GM19099 (cell line): ENCODE results near the gene WDR18.

Experiments
- POLR2A ChIP-seq: IDR thresholded peaks from 3 replicates; pipeline ENCODE4 v1.6.1; 2011; ENCODE audit warnings: low read depth; ENCODE audit not compliant: insufficient read length; ENCODE audit errors: extremely low read depth

WDR18 gene

DNA sequence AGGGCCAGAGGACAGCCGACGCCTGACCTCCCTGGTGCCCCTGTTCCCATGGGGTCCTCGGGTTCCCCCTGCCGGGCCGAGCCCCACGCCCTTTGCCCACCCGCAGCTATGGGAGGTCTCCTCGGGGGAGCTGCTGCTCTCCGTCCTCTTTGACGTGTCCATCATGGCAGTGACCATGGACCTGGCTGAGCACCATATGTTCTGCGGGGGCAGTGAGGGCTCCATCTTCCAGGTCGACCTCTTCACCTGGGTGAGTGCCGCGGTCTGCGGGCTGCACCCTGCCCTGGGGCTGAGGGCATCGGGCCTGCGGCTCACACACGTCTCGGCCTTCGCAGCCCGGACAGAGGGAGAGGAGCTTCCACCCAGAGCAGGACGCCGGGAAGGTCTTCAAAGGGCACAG is 6.6 kb downstream of the WDR18 start:
- TF ChIP-seq POLR2A: no peak

DNA sequence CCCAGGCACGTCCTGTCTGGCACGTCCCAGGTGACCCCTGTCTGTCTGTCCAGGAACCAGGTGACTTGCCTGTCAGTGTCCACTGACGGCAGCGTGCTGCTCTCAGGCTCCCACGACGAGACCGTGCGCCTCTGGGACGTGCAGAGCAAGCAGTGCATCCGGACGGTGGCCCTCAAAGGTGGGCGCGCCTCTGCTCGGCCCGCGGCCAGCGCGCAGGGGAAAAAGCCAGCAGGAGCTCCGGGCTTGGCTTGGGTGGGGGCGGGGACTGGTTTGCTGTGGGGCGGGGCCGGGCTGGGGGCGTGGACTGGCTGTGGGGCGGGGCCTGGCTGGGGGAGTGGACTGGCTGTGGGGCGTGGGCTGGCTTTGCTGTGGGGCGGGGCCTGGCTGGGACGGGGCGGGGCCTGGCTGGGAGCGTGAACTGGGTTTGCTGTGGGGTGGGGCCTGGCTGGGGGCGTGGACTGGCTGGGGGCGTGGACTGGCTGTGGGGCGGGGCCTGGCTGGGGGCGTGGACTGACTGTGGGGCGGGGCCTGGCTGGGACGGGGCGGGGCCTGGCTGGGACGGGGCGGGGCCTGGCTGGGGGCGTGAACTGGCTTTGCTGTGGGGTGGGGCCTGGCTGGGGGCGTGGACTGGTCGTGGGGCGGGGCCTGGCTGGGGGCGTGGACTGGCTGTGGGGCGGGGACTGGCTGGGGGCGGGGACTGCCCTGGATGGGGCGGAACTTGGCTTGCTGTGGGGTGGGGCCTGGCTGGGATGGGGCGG is 7.2 kb downstream of the WDR18 start:
- TF ChIP-seq POLR2A: no peak

DNA sequence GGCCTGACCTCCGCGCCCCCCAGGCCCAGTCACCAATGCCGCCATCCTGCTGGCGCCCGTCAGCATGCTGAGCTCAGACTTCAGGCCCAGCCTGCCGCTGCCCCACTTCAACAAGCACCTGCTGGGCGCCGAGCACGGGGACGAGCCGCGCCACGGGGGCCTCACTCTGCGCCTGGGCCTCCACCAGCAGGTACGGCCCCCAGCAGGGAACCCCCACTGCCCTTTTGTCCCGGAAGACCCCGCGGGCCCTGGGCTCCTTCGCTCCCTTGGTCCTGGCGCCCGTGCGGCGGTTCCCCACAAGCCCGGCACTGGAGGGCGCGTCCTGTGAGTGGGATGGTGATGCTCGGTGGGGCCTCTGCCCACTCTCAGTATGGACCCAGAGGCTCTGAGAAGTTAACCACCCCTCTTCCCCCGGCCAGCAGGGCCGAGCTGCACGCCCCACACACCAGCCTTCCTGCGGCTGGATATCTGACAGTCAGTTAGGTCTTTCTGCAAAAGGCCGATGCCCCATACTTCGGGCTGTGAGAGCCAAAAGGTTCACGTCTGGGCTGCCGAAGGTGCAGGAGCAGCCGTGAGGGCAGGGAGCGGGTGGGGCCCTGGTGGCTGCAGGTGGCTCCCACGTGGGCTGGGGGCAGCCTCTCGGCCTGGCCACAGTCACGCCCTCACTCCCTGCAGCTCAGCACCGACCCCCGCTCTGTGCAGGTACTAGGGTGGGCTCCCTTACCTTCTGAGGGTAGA is 8.0 kb downstream of the WDR18 start:
- TF ChIP-seq POLR2A: no peak

DNA sequence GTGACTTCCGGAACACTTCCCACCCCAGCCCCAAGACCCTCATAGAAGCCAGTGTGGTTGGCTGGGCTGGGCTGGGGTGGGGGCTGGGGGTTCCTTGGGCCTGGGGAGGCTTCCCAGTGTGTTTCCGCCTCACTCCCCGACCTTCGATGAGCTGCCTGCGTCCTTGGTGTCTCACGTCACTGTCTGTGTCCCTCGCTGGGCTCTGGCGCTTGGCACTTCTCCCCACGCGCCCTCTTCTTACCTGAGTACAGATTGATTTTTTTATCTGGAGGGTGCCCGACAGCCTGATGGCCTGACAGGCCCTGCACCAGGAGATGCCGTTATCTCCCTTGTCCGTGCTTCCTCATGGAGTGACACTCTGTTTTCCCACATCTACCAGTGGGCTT is 8.5 kb downstream of the WDR18 start:
- TF ChIP-seq POLR2A: no peak

DNA sequence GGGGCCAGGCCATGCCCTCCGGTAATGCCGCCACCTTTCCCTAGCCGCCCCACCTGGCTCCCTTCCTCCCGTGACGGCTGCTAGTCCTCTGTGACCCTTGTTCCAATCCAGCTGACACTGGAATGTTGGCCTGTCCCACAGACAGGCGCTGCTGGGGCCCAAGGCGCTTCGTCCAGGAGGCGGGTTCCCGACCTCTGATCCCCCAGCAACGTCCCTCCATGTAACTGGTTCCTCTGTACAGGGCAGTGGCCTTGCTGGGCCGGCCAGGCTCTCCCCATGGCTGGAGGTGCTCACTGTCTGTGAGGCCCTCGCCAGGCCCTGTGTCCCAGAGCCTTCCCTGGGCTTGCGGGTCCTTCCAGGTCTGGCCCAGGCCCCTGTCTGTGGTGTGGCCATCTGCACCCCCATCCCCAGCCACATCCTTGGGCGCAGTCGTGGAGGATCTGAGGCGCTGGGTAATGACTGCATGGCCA is 9.3 kb downstream of the WDR18 start:
- no peak for TF ChIP-seq POLR2A

DNA sequence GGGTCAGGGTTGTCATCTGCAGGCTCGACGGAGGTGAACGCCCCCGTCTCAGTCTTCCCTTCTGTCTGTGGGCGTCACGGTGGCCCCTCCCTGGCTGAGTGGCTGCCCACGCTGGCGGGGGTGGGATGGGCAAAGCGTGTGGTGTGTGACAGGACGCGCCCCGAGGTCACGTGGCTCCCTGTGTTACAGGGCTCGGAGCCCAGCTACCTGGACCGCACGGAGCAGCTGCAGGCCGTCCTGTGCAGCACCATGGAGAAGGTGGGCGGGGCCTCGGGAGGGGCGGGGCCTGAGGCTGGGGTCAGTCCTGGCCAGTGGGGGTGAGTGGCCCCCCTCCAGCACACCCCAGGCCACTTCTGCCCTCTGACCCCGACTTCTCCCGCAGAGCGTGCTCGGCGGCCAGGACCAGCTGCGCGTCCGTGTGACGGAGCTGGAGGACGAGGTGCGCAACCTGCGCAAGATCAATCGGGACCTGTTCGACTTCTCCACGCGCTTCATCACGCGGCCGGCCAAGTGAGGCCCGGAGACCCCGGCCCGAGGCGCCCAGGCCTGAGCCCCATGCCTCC is 9.8 kb downstream of the WDR18 start:
- no peak for TF ChIP-seq POLR2A

DNA sequence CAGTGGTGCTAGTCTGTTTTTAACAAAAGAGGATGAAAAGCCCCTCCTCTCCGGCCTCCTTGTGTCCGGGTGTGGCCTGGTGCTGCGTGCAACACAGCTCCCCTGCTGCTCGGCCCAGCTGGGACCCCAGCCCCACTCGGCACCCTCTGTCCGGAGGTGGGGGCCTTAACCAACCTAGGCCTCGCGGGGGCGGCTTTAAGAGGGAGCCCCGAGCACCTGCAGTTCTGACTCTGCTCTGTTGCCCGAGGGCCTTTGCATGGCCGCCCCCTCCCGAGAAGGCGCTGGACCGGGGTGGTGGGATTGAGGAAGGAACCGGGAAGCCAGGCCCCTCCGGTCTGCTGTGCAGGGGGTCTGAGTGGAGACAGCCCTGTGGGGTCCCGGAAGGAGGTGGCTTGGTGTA is 10.4 kb downstream of the WDR18 start:
- TF ChIP-seq POLR2A: no peak

DNA sequence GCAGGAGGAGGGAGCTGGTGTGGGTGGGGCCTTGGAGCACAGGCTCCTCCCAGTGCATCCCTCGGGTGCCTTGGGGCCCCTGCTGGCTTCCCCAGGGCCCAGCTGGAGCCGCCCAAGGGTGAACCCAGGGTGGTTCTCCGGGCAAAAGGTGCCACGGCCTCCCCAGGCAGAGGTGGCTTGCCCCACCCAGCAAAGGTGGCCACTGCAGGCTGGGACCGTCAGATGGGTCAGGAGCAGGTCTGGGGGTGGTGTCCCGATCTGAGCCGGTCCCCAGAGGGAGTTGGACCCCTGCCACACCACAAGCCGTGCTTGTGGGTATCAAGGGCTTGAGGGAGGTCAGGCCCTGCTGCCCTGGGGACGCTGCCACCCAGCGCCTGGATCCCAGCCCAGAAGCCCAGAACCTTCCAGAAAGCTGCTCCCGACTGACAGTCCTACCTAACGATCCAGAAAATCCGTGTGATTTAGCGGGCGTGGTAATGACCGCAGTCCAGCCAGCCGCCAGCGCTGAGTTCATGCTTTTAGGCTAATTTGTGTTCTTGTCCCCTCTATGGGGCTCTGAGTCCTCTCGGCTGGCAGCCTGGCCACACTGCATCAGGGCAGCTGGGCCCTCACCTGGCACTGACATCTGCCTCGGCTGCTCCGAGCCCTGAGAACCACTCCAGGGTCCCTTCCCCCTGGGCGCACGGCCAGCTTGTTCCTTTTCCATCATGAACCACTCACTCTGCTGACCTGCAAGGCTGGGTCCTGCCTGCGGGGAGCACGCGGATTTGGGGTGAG is 11.1 kb downstream of the WDR18 start:
- TF ChIP-seq POLR2A: no peak

DNA sequence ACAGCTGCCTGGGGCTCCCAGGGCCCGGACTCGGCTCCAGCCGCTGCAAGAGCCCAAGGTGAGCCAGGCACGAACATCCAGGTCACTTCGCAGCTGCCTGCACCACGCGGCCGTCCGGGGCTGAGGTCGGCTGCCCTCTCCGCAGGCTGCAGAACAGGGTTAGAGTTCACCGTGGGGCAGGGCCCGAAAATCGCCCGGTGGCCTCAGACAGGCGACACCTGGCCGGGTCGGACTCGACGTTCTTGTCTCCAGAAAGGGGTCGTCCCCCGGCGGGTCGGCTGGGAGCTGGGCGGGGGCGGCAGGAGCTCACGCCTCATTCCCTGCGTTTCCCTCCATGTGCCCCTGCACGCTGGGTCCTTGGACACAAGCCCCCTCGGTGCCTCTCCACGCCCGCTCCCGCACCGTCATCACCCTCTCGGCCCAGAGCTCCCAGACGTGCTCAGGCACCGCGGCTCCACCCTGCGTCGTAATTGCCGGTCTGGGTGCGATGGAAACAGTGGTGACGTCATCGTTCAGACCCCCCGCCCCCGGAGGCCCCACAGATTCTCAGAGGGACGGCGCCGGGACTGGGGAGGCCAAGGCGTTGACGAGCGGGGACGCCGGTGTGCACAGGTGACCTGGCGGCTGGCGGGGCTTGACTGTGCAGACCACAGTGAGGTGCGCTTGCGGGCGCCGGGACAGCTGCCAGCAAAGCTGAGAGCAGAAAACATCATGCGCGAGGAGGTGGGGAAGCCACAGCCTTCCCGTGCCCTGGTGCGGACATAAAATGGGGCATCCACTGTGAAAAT is 12.1 kb downstream of the WDR18 start:
- no peak for TF ChIP-seq POLR2A

DNA sequence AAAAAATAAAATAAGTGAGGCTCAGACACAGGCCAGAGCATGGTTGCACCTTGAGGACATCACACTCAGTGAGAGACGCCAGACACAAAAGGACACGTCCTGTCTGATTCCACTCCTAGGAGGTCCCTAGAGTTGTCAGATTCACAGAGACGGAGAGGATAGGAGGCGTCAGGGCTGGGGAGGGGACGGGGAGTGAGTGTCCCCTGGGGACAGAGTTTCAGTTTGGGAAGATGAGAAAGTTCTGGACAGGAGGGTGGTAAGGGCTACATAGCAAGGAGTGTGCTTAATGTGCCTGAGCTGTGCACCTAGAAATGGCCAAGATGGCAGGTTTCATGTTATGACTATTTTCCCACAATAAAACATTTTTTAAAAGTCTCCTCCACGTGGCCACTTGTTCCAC is 13.9 kb downstream of the WDR18 start:
- no peak for TF ChIP-seq POLR2A

DNA sequence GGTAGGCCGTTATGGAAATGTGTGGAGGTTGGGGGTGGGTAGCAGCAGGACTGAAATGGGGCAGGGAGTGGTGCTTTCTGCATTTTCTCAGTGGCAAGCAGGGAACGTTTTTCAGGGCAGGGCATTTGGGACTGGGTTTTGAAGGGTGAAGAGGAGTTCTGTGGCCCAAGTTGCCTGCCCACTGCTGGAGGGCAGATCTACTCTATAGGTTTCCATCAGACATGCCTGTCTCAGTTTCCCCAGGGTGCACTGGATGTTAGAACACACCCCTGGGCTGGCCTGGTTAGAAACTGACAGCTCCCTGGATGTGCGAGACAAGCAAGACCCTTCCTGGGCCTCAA is 15.2 kb downstream of the WDR18 start:
- no peak for TF ChIP-seq POLR2A

DNA sequence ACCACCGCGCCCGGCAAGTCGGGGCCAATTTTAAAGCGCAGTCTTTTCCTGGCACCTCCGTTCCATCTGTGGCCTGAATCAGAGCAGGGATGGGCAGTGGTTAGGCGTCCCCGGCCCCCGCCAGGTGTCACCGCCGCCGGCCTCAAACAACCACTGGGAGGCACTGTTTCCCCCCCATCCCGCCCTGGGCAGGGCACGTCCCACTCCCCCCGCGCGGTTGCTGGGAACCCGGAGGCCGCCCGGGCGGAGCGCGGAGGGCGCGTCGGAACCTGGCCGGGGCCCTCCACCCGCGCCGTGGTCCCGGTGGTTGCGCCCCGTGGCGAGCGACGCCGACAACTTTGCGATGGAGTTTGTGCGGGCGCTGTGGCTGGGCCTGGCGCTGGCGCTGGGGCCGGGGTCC is 15.9 kb downstream of the WDR18 start, which contains the start of gene GRIN3B:
GRIN3B (plus strand) TSS at position 325 of the 400 bp plus-strand sequence; CDS start at position 344, 19 bp downstream.
- TF ChIP-seq POLR2A: no peak

DNA sequence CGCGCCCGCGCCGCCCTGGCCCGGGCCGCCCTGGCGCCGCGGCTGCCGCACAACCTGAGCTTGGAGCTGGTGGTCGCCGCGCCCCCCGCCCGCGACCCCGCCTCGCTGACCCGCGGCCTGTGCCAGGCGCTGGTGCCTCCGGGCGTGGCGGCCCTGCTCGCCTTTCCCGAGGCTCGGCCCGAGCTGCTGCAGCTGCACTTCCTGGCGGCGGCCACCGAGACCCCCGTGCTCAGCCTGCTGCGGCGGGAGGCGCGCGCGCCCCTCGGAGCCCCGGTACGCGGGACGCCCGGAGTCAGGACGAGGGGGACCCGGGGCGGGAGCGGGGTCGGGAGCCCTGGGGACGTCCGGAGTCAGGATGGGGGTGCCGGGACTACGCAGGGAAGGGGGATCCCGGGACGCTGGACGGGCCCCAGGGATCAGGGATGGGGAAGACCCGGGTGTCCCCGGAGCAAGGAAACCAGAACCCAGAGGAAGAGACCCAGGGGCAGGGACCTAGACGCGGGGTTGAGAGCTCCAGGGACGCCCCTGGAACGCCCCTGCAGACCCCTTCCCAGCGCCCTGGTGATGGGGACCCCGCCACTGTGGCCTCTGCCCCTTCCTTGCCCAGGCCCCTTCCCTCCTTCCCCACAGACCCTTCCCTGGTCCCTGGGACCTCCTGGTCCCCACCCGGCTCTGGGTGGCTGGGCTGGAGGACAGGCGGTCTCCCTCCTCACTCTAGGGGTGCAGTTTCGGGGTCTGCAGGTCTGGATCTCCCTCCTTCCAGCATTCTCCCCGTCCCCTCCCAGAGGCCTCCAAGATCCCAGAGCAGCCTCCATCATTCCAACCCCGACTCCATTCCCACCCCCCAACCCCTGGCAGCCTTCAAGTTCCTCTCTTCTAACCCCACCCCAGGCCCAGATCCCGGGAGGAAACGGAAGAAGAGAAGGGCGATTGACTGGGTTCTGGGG is 16.7 kb downstream of the WDR18 start:
- TF ChIP-seq POLR2A: no peak

DNA sequence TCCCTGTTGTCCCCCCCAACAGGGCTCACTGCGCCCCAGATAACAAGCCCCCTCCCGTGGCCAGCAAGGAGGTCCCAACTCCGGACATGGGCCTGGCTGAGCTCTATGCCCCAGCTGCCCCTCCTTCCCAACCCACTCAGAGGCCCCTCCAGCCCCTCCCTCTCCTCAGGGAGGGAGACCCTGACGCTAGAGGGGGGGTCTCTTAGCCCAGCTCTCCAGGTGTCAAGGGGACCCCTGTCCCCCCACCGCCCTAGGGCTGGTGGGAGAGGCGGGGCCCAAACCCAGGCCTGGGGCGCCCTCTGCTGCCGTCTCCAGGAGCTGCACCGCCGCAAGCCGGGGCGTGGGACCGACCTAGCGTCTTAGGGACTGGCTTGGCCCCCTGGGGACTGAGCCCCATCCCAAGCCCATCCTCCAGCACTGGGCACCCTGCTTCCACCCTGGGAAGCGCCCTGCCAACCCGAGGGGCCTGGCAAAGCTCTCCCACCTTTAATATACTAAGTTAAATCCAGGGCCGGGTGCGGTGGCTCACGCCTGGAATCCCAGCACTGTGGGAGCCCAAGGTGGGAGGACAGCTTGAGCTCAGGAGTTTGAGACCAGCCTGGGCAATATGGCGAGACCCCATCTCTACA is 17.5 kb downstream of the WDR18 start:
- no peak for TF ChIP-seq POLR2A

DNA sequence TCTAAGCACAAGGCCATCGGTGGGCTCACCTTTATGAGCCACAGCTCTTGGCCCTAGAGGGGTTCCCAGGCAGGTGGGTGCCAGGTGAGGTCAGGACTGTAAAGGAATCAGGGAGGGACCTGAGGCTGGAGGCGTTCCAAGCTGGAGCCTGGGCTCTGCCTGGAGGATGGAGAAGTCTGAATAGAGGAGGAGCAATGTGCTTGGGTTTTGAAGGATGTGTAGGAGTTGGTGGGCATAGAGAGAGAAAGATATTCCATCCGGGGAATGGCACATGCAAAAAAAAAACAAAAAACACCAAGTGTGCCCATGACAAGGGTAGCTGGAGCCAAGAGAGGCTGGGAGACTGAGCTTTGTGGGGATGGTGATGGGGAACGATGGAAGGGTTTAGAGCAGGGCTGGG is 18.5 kb downstream of the WDR18 start:
- TF ChIP-seq POLR2A: no peak
